Measurements from ENCODE around the gene STX8. TPM values are rescaled to one million over a fixed set of nuclear protein-coding genes. Genes with fewer than 3 reads are reported as not detected.

Gene STX8
- total RNA-seq, 1 experiment from 2014 or later, result 57.3 TPM

GRCh38 chr17:9228408-9229159 is 347.0 kb downstream of the STX8 start:
- DNase-seq (ENCODE audit: low spot score), result peak; percentile 68

DNA sequence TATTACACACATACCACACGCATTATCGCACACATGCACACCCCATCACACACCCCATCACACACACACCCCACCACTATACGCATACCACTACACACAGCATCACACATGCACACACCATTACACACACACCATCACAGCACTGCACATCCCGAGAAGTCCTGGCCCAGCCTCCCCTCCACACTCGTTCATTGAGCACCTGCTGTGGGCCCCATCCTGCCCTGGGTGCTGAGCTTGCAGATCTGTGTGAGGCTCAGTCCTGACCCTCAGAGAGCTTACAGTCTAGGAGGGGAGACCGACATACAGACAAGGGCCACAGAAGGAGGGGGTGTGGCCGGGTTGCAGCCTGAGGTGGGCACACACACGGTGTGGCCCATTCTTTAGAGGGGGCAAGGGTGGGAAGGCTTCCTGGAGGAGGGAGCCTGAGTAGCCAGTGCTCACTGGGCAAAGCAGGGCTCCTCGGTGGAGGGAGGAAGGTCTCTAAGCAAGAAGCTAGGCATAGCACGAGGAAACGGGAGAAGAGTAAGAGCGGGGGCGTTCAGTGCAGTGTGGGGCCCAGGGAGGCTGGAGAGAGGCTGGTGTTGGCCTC is 347.7 kb downstream of the STX8 start:
- no peak for DNase-seq (ENCODE audit: low spot score)

DNA sequence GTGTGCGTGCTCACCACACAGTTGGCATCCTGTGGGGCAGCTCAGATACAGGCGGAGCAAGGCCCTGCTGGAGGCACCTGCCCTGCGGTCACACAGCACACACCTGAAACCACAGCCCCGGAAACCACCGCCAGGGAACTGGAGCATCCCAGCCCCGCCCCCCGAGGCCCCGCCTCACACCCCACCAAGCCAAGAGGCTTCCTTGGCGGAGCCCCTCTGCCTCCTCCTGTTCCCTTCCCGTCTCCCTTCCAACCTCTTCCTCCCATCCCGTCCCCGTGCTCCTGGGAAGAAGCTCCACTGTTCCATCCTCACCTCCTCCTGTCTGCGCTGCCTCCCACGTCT is 348.9 kb downstream of the STX8 start:
- DNase-seq (ENCODE audit: low spot score), result no peak

DNA sequence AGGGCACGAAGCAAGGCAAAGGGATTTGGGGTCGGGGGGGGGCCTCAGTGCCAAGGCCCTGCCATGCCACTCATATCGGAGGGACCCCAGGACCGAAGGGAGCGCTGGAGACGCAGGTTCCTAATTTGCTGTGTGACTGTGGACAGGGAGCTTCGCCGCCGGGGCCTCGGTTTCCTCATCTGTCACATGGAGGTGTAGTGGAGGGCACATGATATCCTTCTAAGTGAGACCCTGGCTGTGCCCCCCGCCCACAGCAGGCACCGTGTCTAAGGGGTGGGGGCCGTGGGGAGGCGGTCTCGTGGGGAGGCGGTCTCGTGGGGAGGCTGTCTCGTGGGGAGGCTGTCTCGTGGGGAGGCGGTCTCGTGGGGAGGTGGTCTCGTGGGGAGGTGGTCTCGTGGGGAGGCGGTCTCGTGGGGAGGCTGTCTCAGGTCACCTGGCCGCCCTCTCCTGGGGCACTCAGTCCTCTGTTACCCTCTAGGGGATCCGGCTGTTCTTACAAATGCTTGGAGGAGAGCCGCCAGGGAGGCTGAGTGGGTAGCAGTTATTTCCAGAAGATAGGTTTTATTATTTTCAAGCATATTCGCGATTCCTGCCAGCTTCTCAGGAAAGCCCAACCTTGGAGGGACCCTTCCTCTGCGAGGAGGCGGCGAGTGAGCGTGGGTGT is 349.4 kb downstream of the STX8 start:
- DNase-seq (ENCODE audit: low spot score), result no peak

- no peak for DNase-seq (ENCODE audit: low spot score)
These were observed 350.1 kb downstream of the STX8 start for GRCh38 chr17:9225305-9226101.

- no peak for DNase-seq (ENCODE audit: low spot score)
These were observed 351.1 kb downstream of the STX8 start for GRCh38 chr17:9224485-9224884.

DNA sequence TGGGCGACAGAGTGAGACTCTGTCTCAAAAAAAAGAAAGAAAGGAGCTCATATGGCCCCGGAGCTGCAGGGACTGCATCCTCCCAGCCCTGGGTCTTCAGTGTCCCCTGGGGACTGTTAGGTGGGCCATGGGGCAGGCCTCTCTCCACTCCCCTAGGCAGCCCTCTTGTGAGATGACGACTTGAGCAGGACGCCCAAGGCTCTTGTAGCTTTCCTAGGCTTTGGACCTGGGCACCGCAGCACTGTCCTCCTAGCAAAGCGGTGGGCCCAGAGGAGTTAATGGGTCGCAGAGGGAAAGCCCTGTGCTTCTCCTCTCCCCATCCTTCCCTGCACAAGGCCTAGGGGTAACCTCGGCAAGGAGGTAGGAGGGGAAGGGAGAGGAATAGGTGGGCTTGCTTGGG is 352.1 kb downstream of the STX8 start:
- no peak for DNase-seq (ENCODE audit: low spot score)

DNA sequence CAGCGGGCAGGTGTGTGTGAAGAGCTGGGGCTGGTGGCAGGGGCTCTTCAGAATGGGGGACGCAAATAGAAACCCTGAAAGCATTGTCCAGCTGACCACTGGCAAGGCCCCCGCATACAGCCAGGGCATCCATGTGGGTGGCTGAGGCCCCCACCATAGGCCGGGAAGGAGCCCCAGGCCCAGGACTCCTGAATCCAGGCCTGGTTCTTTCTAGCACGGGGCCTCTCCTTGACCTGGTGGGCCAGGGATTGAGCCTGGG is 353.8 kb downstream of the STX8 start:
- no peak for DNase-seq (ENCODE audit: low spot score)

DNA sequence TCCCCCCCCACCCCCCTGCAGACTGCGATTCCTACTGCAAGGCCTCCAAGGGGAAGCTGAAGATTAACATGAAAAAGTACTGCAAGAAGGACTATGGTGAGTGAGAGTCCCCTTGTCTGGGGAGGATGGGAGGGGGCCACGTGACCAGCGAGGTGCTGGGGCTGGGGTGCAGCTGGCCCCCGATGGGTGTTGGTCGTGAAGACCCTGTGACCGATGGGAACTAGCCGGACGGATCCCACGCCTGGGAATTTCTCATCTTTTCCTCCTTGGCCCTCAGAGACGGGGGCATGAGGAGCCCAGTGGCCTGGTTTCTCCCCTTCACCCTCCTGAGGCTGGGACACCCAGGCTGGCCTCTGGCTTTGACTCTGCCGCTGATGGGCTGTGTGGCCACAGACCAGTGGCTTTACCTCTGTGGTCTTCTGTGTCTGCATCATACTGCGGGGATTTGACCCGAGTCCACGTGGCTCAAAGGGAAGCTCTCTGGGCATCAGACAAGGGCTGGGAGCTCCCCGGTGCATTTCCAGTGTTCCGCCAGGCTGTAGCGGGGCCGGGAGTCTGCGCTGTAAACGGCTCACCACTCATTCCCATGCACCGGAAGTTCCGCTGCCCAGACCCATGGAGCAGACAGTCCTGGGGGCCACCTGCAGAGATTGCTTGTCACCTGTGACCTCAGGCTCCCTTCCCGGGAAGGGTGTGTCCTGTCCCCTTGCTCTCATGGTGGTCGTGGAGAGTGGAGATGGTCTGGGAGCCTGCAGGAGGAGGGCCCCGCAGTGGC is 354.3 kb downstream of the STX8 start:
- no peak for DNase-seq (ENCODE audit: low spot score)

- no peak for DNase-seq (ENCODE audit: low spot score)
These were observed 355.0 kb downstream of the STX8 start for GRCh38 chr17:9220398-9221146.

GRCh38 chr17:9219631-9220397 is 355.8 kb downstream of the STX8 start:
- no peak for DNase-seq (ENCODE audit: low spot score)

DNA sequence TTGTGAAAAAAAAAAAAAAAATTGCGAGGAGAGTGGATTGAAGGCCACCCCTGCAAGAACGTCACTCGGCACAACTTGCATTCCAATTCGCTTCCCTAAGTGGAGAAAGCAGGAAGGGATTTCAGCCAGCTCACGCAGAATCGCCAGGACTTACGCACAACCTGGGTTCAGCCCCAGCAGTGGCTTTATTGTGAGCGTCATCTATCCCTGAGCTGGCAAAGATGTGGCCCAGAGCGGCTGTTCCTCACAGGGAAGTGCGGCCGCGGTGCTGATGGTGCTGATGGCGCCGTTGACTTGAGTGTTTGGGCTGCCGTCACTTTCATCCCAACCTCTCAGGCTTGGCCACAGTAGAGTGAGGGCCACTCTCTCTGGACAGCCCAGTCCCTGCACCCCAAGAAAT is 356.7 kb downstream of the STX8 start:
- DNase-seq (ENCODE audit: low spot score), result no peak

- DNase-seq (ENCODE audit: low spot score), result no peak
These were observed 357.5 kb downstream of the STX8 start for GRCh38 chr17:9218064-9218635.

GRCh38 chr17:9217151-9218056 is 358.2 kb downstream of the STX8 start:
- DNase-seq (ENCODE audit: low spot score), result peak; percentile 14

- no peak for DNase-seq (ENCODE audit: low spot score)
These were observed 360.2 kb downstream of the STX8 start for GRCh38 chr17:9215465-9215864.

DNA sequence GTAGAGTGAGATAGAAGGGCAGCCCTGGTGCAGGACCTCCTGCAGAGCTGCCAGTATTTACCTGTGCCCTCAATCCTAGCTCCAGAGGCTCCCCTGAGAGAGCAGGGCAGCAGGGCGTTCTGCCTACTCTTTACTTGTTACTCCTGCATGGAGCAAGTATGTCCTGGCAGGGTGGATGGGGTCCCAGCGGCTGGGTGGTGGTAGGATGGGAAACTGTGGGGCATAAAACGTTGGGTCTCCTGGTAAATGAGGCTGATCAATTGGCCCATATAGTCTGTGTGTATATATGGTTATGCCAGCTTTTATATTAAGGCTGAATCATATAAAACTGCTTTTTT is 362.3 kb downstream of the STX8 start:
- DNase-seq (ENCODE audit: low spot score), result no peak

GRCh38 chr17:9212376-9213302 is 363.0 kb downstream of the STX8 start:
- DNase-seq (ENCODE audit: low spot score), result no peak

All from A172 (cell line).